Adrenal gland (tissue), 5 donors: ENCODE results near the gene PDZD7.

Source experiments
- CTCF ChIP-seq, 6 experiments: fragments of 450-650 bp in 4 of 6; fragments of 200-600 bp in 2 of 6; sonication (generic) in 1 of 6; IDR thresholded peaks; 1 replicate in 5 of 6; 2 replicates in 1 of 6; pipeline versions ENCODE4 v1.5.1 to v1.8.0; 2016 to 2021; ENCODE audit warnings: antibody characterized with exemption in 6 of 6, mild to moderate bottlenecking in 2 of 6, moderate library complexity in 1 of 6
- POLR2A ChIP-seq, 2 donors: fragments of 450-650 bp; IDR thresholded peaks; one replicate each; pipeline ENCODE4 v1.6.1; 2017; ENCODE audit warnings: antibody characterized with exemption in 2 of 2, mild to moderate bottlenecking in 2 of 2, moderate library complexity in 1 of 2
- donor health status: DM: no; HTN: no; CAD: no.

GRCh38 chr10:101054351-101054750 lies 23.4 kb upstream of the PDZD7 start:
- TF ChIP-seq CTCF (IDR thresholded peaks at IDR 0.05) = no peak
- TF ChIP-seq POLR2A (IDR thresholded peaks at IDR 0.05) = no peak
